WTC11 (cell line): Measurements from ENCODE around the gene CTSO. TPM values are rescaled to one million over a fixed set of nuclear protein-coding genes. Genes with fewer than 3 reads are reported as not detected.

Experiments
- ATAC-seq: fragments of 200-7000 bp; cut with Tn5 transposase; 2 replicates; pipeline ENCODE4 v1.10.0; 2021; ENCODE audit warnings: mild to moderate bottlenecking, moderate library complexity
- CTCF ChIA-PET: fragments of 300-600 bp; sonication (Branson Sonifier 250); formaldehyde crosslinking; loops from one replicate; lab custom pipeline; 2021; ENCODE audit warnings: antibody characterized with exemption; lab: Charles Lee
- POLR2A ChIA-PET: fragments of 350-600 bp; sonication (Branson Sonifier 250); formaldehyde crosslinking; loops from one replicate; lab custom pipeline; 2021; ENCODE audit warnings: antibody characterized with exemption; lab: Charles Lee
- DNase-seq: peaks from one replicate; pipeline ENCODE4 v3.0.0; 2021; ENCODE audit warnings: low spot score
- H3K27ac Mint-ChIP-seq: 2 replicates; pipeline ENCODE4 v1.8.0; 2021; ENCODE audit warnings: mixed read lengths
- H3K27me3 Mint-ChIP-seq: 2 replicates; pipeline ENCODE4 v1.8.0; 2021; ENCODE audit warnings: low read depth, mild to moderate bottlenecking, moderate library complexity, mixed read lengths
- H3K36me3 Mint-ChIP-seq: 2 replicates; pipeline ENCODE4 v1.8.0; 2021; ENCODE audit warnings: mixed read lengths
- H3K4me1 Mint-ChIP-seq: 2 replicates; pipeline ENCODE4 v1.8.0; 2022; ENCODE audit warnings: mixed read lengths
- H3K4me3 Mint-ChIP-seq: 2 replicates; pipeline ENCODE4 v1.8.0; 2021; ENCODE audit warnings: mild to moderate bottlenecking, moderate library complexity, mixed read lengths
- H3K9me3 Mint-ChIP-seq: 2 replicates; pipeline ENCODE4 v1.8.0; 2021; ENCODE audit warnings: mixed read lengths
- ATF3 ChIP-seq: sonication (generic); formaldehyde crosslinking; conservative IDR thresholded peaks from 2 replicates; pipeline ENCODE4 v1.8.1; 2022; ENCODE audit warnings: mild to moderate bottlenecking, missing genetic modification reagents
- ATF6 ChIP-seq: sonication (generic); formaldehyde crosslinking; IDR thresholded peaks from 2 replicates; pipeline ENCODE4 v1.8.1; 2023; ENCODE audit warnings: mild to moderate bottlenecking, missing genetic modification reagents
- CBFB ChIP-seq: sonication (generic); formaldehyde crosslinking; IDR thresholded peaks from 2 replicates; pipeline ENCODE4 v1.8.1; 2022; ENCODE audit warnings: mild to moderate bottlenecking, low read depth, missing genetic modification reagents
- CREB1 ChIP-seq: sonication (generic); formaldehyde crosslinking; IDR thresholded peaks from 2 replicates; pipeline ENCODE4 v1.8.0; 2023; ENCODE audit warnings: mild to moderate bottlenecking, missing genetic modification reagents
- E2F1 ChIP-seq: sonication (generic); formaldehyde crosslinking; IDR thresholded peaks from 2 replicates; pipeline ENCODE4 v1.8.0; 2022; ENCODE audit warnings: mild to moderate bottlenecking, missing genetic modification reagents
- ERG ChIP-seq: fragments of 250-450 bp; sonication (Bioruptor Pico); IDR thresholded peaks from 2 replicates; pipeline ENCODE4 v1.8.0; 2021; ENCODE audit warnings: mild to moderate bottlenecking
- FOXK1 ChIP-seq: sonication (generic); formaldehyde crosslinking; IDR thresholded peaks from 2 replicates; pipeline ENCODE4 v1.8.0; 2022; ENCODE audit warnings: mild to moderate bottlenecking, moderate library complexity, missing genetic modification reagents
- IRF2 ChIP-seq: sonication (generic); formaldehyde crosslinking; IDR thresholded peaks from 2 replicates; pipeline ENCODE4 v1.8.0; 2022; ENCODE audit warnings: low read depth, missing genetic modification reagents, borderline replicate concordance
- JAZF1 ChIP-seq: fragments of 250-450 bp; sonication (Bioruptor Pico); IDR thresholded peaks from 2 replicates; pipeline ENCODE4 v1.9.0; 2021; ENCODE audit warnings: moderate library complexity, mild to moderate bottlenecking, inconsistent platforms
- MXD4 ChIP-seq: fragments of 250-450 bp; sonication (Bioruptor Pico); IDR thresholded peaks from 2 replicates; pipeline ENCODE4 v1.8.0; 2021; ENCODE audit warnings: mild to moderate bottlenecking, moderate library complexity, borderline replicate concordance
- MYBL2 ChIP-seq: sonication (generic); formaldehyde crosslinking; IDR thresholded peaks from 2 replicates; pipeline ENCODE4 v1.8.1; 2023; ENCODE audit warnings: mild to moderate bottlenecking, moderate library complexity, missing genetic modification reagents
- NFYB ChIP-seq: sonication (generic); formaldehyde crosslinking; conservative IDR thresholded peaks from 2 replicates; pipeline ENCODE4 v1.8.0; 2022; ENCODE audit warnings: low read depth, missing genetic modification reagents
- PRDM15 ChIP-seq: sonication (generic); formaldehyde crosslinking; IDR thresholded peaks from 2 replicates; pipeline ENCODE4 v1.8.0; 2022; ENCODE audit warnings: missing genetic modification reagents
- PRRX2 ChIP-seq: fragments of 250-450 bp; sonication (Bioruptor Pico); IDR thresholded peaks from 2 replicates; pipeline ENCODE4 v1.8.0; 2021; ENCODE audit warnings: mild to moderate bottlenecking
- SMAD4 ChIP-seq: sonication (generic); formaldehyde crosslinking; IDR thresholded peaks from 2 replicates; pipeline ENCODE4 v1.8.0; 2022; ENCODE audit warnings: mild to moderate bottlenecking, missing genetic modification reagents
- SOX15 ChIP-seq: fragments of 250-450 bp; sonication (Bioruptor Pico); IDR thresholded peaks from 2 replicates; pipeline ENCODE4 v1.9.0; 2021; ENCODE audit warnings: mild to moderate bottlenecking
- SP1 ChIP-seq: sonication (generic); formaldehyde crosslinking; conservative IDR thresholded peaks from 2 replicates; pipeline ENCODE4 v1.8.1; 2022; ENCODE audit warnings: missing genetic modification reagents
- TEAD1 ChIP-seq: sonication (generic); formaldehyde crosslinking; IDR thresholded peaks from 2 replicates; pipeline ENCODE4 v1.8.0; 2022; ENCODE audit warnings: mild to moderate bottlenecking, missing genetic modification reagents
- TP53 ChIP-seq: sonication (generic); formaldehyde crosslinking; IDR thresholded peaks from 2 replicates; pipeline ENCODE4 v1.8.1; 2023; ENCODE audit warnings: mild to moderate bottlenecking, missing genetic modification reagents
- ZNF121 ChIP-seq: sonication (generic); formaldehyde crosslinking; IDR thresholded peaks from 2 replicates; pipeline ENCODE4 v1.8.0; 2023; ENCODE audit warnings: missing genetic modification reagents
- ZNF138 ChIP-seq: sonication (generic); formaldehyde crosslinking; conservative IDR thresholded peaks from 2 replicates; pipeline ENCODE4 v1.8.1; 2022; ENCODE audit warnings: mild to moderate bottlenecking, moderate library complexity, missing genetic modification reagents
- ZNF317 ChIP-seq: sonication (generic); formaldehyde crosslinking; IDR thresholded peaks from 2 replicates; pipeline ENCODE4 v1.8.1; 2023; ENCODE audit warnings: low read depth, mild to moderate bottlenecking, moderate library complexity, missing genetic modification reagents, borderline replicate concordance
- ZNF671 ChIP-seq: fragments of 250-450 bp; sonication (Bioruptor Pico); IDR thresholded peaks from 2 replicates; pipeline ENCODE4 v1.8.0; 2021; ENCODE audit warnings: mild to moderate bottlenecking
- total RNA-seq: library from RNA; stranded (reverse); gene quantifications from 3 replicates; pipeline ENCODE4 v1.2.3, GENCODE V29; 2021

Gene CTSO
- total RNA-seq, 1 experiment from 2014 or later: 1.2 TPM

GRCh38 chr4:155904331-155904730, 49.3 kb downstream of the CTSO start:
- peaks cover 45% of the 10 kb centered on the region for H3K4me1 Mint-ChIP-seq
- no peak for DNase-seq
- no peak overlapping the region for H3K27ac Mint-ChIP-seq
- H3K27me3 Mint-ChIP-seq: no peaks in the 10 kb centered on the region
- H3K9me3 Mint-ChIP-seq: no peaks in the 10 kb centered on the region
- CTCF ChIA-PET: no interaction called here
- H3K36me3 Mint-ChIP-seq: no peaks in the 10 kb centered on the region
- TF ChIP-seq IRF2 (CRISPR knock-in tag) (no peak), TP53 (no peak), PRRX2 (CRISPR knock-in tag) (no peak), NFYB (CRISPR knock-in tag) (no peak), TEAD1 (no peak), ZNF317 (CRISPR knock-in tag) (no peak), JAZF1 (CRISPR knock-in tag) (no peak), PRDM15 (no peak), CREB1 (CRISPR knock-in tag) (no peak), ATF3 (no peak), CBFB (no peak), MXD4 (CRISPR knock-in tag) (no peak), ZNF121 (no peak)
- no peak for ATAC-seq
- POLR2A ChIA-PET: no interaction called here
- H3K4me3 Mint-ChIP-seq: no peak overlapping the region

- no peak for DNase-seq
- Mint-ChIP-seq H3K36me3 (peaks cover 5% of the 10 kb centered on the region), H3K4me1 (peaks cover 45% of the 10 kb centered on the region), H3K27me3 (no peaks in the 10 kb centered on the region), H3K4me3 (no peak within 1 kb of the TSS), H3K9me3 (peaks cover 5% of the 10 kb centered on the region), H3K27ac (no peak within 1 kb of the TSS)
- ChIA-PET CTCF (interaction anchor here (1.9 kb wide), 1 partner anchor 50 kb away, joined by 4 read pairs; the partner anchor contains the start of gene CTSO), POLR2A (no interaction called here)
- no peak for ATAC-seq
- TF ChIP-seq E2F1 (CRISPR knock-in tag) (no peak), SMAD4 (CRISPR knock-in tag) (no peak), MYBL2 (CRISPR knock-in tag) (no peak), NFYB (CRISPR knock-in tag) (no peak), ZNF138 (CRISPR knock-in tag) (no peak), SP1 (CRISPR knock-in tag) (no peak), FOXK1 (CRISPR knock-in tag) (no peak), ZNF671 (CRISPR knock-in tag) (no peak), ZNF121 (no peak), ATF6 (no peak), SOX15 (CRISPR knock-in tag) (no peak), ERG (no peak), PRRX2 (CRISPR knock-in tag) (no peak)
Measured at GRCh38 chr4:155903453-155903852, 50.2 kb downstream of the CTSO start, which contains the start of gene TDO2. Gene TDO2, plus strand, starts transcription at chr4:155903696. Its CDS starts 63 bp downstream, at chr4:155903759.
